Right ventricle myocardium inferior (tissue), 1 donor: ENCODE measurements around the gene DNAAF3. TPM values are rescaled to one million over a fixed set of nuclear protein-coding genes. Genes with fewer than 3 reads are reported as not detected.
"Not testable (repeated sequence)": the region's sequence is repeated elsewhere in the genome, so short reads cannot be mapped to it uniquely, and the experiment has no call there.

ENCODE experiments used
- ATAC-seq: fragments of 200-7000 bp; cut with Tn5 transposase; one replicate; pipeline ENCODE4 v1.9.1; 2020; ENCODE audit warnings: mild to moderate bottlenecking, moderate library complexity
- DNase-seq: peaks from one replicate; pipeline ENCODE4 v3.0.0; 2021; ENCODE audit errors: missing footprints
- intact Hi-C: fragments of 100-400 bp; cut with DNase I; formaldehyde crosslinking; loops from one replicate; pipeline ENCODE4 v1.11.0; 2022
- long read RNA-seq: library from polyadenylated mRNA; unstranded; transcript quantifications from one replicate; pipeline ENCODE4 v2.0.0, GENCODE V29; 2021
- total RNA-seq: library from RNA; stranded (reverse); fragmentation: NEBNext Ultra II Directional; extraction: Animal tissue kit (Norgen Biotek cat#: 25700); gene quantifications from one replicate; pipeline ENCODE4 v1.2.1, GENCODE V29; 2021
- donor health status: DM: no; HTN: yes; CAD: no; lungs with severe emphysema.

Gene DNAAF3
- total RNA-seq = 0.73 TPM
- long read RNA-seq, partial matches to known transcripts = 0 of 7 reads
- long read RNA-seq, other reads (novel, unspliced or antisense) = 7 of 7 reads

- peak; percentile 91 for DNase-seq
- ATAC-seq = peak; percentile 98
- intact Hi-C loops = no loop called here
Observed at GRCh38 chr19:55166530-55167268, at the start of gene DNAAF3. DNAAF3 (minus strand) TSS chr19:55166613; CDS start chr19:55166413, 200 bp downstream.

GRCh38 chr19:55213547-55213946 is 47.1 kb upstream of the DNAAF3 start:
- intact Hi-C loops = no loop called here
- ATAC-seq = no peak
- DNase-seq = no peak

GRCh38 chr19:55212447-55212846 is 46.0 kb upstream of the DNAAF3 start:
- DNase-seq (no peak), ATAC-seq (no peak)
- intact Hi-C loops = no loop called here

GRCh38 chr19:55209693-55210472 is 43.5 kb upstream of the DNAAF3 start:
- intact Hi-C loops = loop anchor here (2.0 kb wide), 1 partner anchor 49 kb away; no protein-coding TSS in a partner anchor
- ATAC-seq (no peak), DNase-seq (no peak)

GRCh38 chr19:55208880-55209692 is 42.7 kb upstream of the DNAAF3 start, which contains the start of gene PTPRH:
PTPRH (minus strand) TSS chr19:55209501; CDS start chr19:55209433, 68 bp downstream.
- ATAC-seq (no peak), DNase-seq (no peak)
- intact Hi-C loops = no loop called here

DNA sequence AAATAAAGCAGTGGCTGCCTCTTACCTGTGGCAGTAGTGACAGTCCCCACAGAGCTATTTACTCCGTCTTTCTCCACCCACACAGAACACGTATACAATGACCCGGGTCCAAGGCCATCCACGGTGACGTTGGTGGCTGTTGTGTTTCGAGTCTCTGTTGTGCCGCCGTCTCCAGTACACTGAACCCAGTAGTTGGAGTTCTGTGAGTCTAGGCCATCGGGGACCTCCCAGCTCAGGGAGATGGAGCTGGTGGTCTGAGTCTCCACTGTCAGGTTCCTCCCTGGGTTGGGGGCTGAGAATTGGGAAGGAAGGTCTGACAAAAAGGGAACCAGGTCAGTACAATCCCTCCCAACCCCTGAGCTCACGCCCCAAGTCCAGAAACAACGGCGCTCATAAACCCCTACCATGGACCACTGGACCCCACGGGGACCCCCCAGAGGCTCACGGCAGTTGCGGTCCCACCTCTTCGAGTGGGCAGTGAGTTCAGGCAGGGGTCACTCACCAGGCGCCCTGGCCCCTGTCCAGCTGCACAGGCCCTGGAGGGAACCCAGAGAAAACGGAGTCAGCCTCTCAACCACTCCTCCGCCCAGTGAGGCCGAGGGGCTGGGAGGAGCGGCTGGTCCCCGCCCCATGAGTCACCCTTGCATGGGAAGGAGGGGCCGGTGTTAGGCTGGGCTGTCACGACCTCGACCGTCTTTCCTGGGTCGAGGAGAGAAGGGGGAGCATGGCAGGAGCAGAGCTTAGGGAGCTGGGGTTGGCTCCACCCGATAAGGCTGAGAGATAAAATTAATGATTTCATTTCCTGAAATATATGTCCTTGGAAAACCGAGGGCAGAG is 40.5 kb upstream of the DNAAF3 start:
- intact Hi-C loops = no loop called here
- ATAC-seq = peak; percentile 96
- peak; percentile 78 for DNase-seq

DNA sequence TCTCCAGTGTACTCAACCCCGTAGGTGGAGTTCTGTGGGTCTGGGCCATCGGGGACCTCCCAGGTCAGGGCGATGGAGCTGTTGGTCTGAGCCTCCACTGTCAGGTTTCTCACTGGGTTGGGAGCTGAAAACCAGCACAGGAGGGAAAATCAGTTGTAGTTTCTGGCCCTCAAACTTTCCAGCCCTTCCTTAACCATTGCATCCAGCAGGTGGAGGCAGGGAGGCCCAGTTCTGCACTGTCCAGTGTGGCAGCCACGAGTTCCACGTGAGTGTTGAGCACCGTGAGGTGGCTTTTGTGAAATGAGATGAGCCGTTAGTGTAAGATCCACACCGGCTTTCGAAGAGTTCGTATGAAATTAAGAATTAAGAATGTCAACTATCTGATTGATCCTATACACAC is 35.8 kb upstream of the DNAAF3 start:
- intact Hi-C loops, ATAC-seq, DNase-seq: not testable (repeated sequence)

DNA sequence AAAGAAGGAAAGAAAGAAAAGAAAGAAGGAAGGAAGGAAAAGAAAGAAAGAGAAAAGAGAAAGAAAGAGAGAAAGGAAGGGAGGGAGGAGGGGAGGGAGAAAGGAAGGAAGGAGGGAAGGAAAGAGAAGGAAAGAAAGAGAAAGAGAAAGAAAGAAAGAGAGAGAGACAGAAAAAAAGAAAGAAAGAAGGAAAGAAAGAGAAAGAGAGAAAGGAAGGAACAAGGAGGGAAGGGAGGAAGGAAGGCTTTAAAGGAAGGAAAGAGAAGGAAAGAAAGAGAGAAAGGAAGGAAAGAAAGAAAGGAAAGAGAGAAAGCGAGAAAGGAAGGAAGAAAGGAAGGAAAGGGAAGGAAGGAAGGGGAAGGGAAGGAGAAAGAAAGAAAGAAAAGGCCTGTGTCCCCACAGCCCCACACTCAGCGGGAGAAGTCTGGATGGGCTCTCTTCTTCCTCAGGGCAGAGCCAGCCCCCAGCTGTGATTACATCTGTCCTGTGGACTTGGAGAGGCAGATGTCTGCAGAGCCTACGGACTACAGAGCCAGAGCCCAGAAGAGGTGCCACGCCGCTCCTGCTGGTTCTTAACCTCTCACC is 33.3 kb upstream of the DNAAF3 start:
- intact Hi-C loops = no loop called here
- no peak for ATAC-seq
- no peak for DNase-seq

DNA sequence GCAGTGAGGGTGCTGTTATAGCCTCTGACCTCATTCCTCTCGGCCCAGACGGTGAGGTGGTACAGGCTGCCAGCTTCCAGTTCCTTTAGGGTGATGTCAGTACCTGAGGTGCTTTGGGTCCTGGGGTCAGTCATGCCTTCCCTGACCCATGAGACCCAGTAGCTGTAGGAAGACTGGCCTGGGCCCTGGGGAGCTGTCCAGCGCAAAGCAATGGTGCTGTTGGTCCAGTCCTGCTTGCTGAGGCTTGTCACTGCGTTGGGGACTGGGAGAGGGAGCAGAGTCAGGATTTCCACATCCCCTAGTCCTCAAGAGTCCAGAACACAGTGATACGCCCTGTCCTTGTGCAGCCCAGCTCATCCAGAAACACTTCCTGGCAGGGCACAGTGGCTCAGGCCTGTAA is 32.2 kb upstream of the DNAAF3 start:
- no peak for ATAC-seq
- DNase-seq = no peak
- intact Hi-C loops = no loop called here

DNA sequence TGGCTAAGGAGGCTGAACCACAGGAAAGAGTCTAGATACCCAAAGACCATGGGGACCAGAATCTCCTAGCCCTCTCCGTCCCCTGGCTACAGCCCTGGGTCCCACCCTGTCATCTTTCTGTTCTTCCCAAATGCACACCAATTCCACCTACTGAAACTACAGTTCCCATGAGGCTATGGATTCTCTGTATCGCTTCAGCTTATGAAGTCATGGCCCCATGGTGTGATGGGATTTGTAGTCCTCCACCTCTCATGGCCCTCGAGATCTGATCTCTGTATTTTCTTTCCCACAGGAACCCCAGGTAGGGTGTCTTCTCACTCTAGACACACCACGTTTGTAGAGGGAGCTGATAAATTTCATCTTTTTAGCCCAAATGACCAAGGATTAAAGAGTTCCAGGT is 31.1 kb upstream of the DNAAF3 start:
- ATAC-seq = no peak

GRCh38 chr19:55196803-55197202 is 30.4 kb upstream of the DNAAF3 start:
- DNase-seq = no peak
- intact Hi-C loops = no loop called here
- ATAC-seq = no peak

More for the DNA sequence above, 31.1 kb upstream of the DNAAF3 start:
- DNase-seq = no peak
- intact Hi-C loops = no loop called here

- no peak for DNase-seq
- no peak for ATAC-seq
- intact Hi-C loops = no loop called here
Observed at GRCh38 chr19:55193481-55193880, 27.1 kb upstream of the DNAAF3 start.

DNA sequence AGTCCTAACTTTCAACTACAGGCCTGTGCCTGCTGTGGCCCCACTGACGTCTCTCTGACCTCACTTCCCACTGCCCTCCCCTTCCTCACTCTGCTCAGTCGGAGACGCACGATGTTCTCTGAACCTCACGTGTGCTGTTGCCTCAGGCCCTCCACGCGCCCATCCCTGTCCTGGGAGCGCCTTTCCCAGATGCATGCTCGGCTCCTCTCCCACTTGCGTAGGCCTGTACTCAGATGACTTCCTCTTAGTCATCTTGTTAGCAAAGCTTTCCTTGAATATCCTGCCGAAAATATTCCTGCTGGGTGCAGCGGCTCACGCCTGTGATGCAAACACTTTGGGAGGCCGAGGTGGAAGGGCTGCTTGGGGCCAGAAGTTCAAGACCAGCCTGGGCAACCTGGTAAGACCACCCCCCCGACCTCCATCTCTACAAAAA is 23.0 kb upstream of the DNAAF3 start:
- ATAC-seq (peak; percentile 44), DNase-seq (no peak)
- intact Hi-C loops = no loop called here

DNA sequence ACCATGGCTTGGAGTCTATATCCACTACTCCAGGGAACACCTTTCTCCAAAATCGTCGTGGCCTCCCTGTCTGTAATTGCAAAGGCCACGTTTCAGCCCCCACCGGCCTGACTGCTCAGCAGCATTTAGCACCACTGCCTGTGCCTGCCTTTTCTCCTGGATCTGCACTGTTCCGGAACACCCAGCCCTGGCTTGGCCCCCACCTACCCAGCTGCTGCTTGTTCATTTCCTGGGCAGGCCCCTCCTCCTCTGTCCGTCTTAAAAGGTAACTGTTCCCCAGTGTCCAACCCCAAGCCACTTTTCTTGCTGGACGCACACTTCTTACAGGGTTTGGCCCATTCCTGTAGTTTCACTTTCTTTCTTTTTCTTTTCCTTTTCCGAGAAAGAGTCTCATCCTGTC is 22.2 kb upstream of the DNAAF3 start:
- intact Hi-C loops = no loop called here
- ATAC-seq = no peak
- DNase-seq = no peak

DNA sequence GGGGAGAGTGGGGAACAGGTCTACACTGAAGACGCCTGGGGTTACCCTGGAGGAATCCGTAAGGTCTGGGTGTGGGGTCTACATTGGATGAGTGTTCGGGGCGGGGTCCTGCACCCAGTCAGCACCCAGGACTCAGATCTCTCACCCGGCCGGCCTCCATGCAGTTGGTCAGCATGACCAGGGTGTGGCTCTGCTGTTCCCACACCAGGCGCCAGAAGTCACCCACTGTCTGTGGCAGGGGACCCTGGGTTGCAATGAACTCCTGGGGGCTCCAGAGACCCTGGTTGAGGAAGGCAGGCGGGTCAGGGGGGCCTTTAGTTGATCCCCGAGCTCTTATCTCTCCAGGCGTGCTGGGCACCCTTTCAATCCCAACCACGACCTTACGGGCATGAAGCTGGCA is 19.7 kb upstream of the DNAAF3 start:
- intact Hi-C loops = no loop called here
- DNase-seq = no peak
- no peak for ATAC-seq

DNA sequence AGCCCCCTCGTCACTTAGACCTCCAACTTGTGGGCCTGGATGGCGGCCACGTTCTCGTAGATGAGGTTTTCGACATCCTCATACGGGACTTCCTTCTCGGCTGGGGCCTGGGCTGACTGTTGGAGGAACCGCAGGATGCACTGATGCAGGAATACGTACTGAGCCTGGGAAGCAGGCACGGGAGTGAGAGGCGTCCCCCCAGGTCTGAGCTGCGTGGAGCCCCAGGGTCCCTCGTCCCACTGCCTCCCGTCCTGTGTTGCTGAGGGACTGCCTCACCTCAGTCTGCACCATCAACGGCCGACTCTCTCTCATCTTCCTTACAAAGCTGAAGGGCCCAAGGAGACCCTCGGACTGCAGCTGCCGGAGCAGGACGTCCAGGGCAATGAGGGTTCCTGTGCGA is 15.3 kb upstream of the DNAAF3 start:
- DNase-seq (no peak), ATAC-seq (no peak)
- intact Hi-C loops = no loop called here

DNA sequence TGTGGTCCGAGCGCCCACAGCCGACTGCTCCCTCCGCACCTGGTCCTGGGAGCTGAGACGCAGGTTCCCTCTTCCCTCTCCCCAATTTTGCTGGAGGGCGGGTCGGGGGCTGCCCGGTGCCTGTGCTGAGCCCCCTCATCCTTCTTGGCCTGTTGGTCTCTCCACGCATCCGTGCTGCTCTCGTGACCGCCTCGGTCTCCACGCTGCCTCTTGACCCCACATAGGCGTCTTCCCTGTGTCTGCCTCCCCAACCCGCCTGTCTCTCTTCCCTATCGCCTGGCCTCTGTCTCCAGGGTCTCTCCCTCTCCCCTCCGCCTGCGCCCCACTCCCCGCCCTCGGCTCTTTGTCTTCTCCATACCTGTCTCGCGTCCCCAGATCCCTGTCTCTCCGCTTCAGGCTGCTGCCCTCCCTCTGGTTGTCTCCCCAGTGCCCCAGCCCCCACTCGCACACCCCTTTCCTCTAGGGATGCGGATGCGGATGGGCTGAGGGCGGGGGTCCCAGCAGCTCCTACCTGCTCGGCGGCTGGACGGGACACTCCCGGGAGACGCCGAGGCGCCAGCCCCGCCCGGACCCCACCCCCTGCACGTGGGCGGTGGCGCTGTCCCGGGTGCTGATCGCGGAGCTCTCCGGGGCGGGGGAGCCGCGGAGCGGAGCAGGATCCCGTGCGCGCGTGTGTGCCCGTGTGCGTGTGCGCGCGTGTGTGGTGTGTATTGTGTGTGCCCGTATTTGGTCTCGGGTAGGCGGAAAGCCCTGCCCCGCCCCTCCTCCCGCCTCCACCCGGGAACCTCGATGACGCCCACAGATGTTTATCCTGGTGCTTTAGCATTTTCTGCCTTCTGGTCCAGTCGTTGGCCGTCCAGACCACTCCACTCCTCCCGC is 13.4 kb upstream of the DNAAF3 start, which contains the start of gene SYT5:
SYT5 (minus strand) TSS at position 684 of the 879 bp plus-strand sequence. CDS start 1,248 bp downstream, outside the sequence.
- no peak for DNase-seq
- intact Hi-C loops = no loop called here
- ATAC-seq = peak; percentile 61
